GM12878 (cell line): ENCODE data around the gene PTPRQ. TPM values are rescaled to one million over a fixed set of nuclear protein-coding genes. Genes with fewer than 3 reads are reported as not detected.
A peak's percentile ranks its signal among the peaks of the same experiment; 100 is the strongest.
"Not testable (repeated sequence)": the region's sequence is repeated elsewhere in the genome, so short reads cannot be mapped to it uniquely, and the experiment has no call there.

Experiments used
- ATAC-seq: fragments of 200-7000 bp; cut with Tn5 transposase; 3 replicates; pipeline ENCODE4 v1.9.1; 2020; ENCODE audit warnings: mild to moderate bottlenecking, moderate library complexity
- BruUV-seq: library from RNA; stranded (reverse); fragments of 400-500 nt; replicated peaks from 2 replicates; lab custom pipeline; 2021; lab: Mats Ljungman, UMichigan
- CTCF ChIA-PET: fragments of 300-600 bp; sonication (Branson Sonifier 250); formaldehyde crosslinking; extraction: SDS; loops from one replicate; lab custom pipeline; 2021; ENCODE audit warnings: inconsistent platforms; lab: Yijun Ruan, JAX
- POLR2A ChIA-PET: fragments of 350-600 bp; formaldehyde crosslinking; extraction: SDS; loops from one replicate; lab custom pipeline; 2021; ENCODE audit warnings: inconsistent platforms; lab: Charles Lee
- RAD21 ChIA-PET: fragments of 300-600 bp; sonication (Branson Sonifier 250); formaldehyde crosslinking; loops from one replicate; lab custom pipeline; 2023; ENCODE audit warnings: antibody characterized with exemption; ENCODE audit not compliant: unreplicated experiment; lab: Charles Lee
- SMC1A ChIA-PET: fragments of 300-600 bp; sonication (Branson Sonifier 250); formaldehyde crosslinking; loops from one replicate; lab custom pipeline; 2023; ENCODE audit not compliant: unreplicated experiment, uncharacterized antibody; lab: Charles Lee
- DNase-seq: peaks from one replicate; pipeline ENCODE4 v3.0.0-alpha.2; 2011; ENCODE audit warnings: low read depth, low spot score
- FAIRE-seq: peaks from 3 replicates; lab custom pipeline; 2011; peaks lifted over from hg19 to GRCh38; lab: Jason Lieb, UNC
- H2AFZ ChIP-seq: 2 replicates; pipeline ENCODE4 v1.6.0; 2011; ENCODE audit warnings: low read depth, low read length, control low read depth; ENCODE audit not compliant: control insufficient read depth
- H3K27ac ChIP-seq: 2 replicates; pipeline ENCODE4 v1.5.1; 2011; ENCODE audit warnings: control low read depth; ENCODE audit not compliant: control insufficient read depth, insufficient read depth
- H3K27me3 ChIP-seq, 2 experiments: replicated peaks in 1 of 2; 2 replicates each; pipeline versions ENCODE4 v1.6.0 to v1.6.1; 2011; ENCODE audit warnings: low read length in 1 of 2; ENCODE audit not compliant: control insufficient read depth in 2 of 2, insufficient read depth in 2 of 2
- H3K36me3 ChIP-seq, 2 experiments: 2 replicates each; pipeline ENCODE4 v1.5.1; 2011; ENCODE audit warnings: low read length in 1 of 2; ENCODE audit not compliant: control insufficient read depth in 2 of 2, insufficient read depth in 2 of 2
- H3K4me1 ChIP-seq: 2 replicates; pipeline ENCODE4 v1.6.1; 2011; ENCODE audit warnings: mild to moderate bottlenecking, low read length, moderate library complexity, mixed read lengths; ENCODE audit not compliant: control insufficient read depth, insufficient read depth
- H3K4me2 ChIP-seq: 2 replicates; pipeline ENCODE4 v1.6.0; 2011; ENCODE audit warnings: control low read depth; ENCODE audit not compliant: control insufficient read depth, insufficient read depth
- H3K4me3 ChIP-seq: fragments of 200-600 bp; sonication (generic); 2 replicates; pipeline ENCODE4 v1.5.1; 2016
- H3K79me2 ChIP-seq: 2 replicates; pipeline ENCODE4 v1.6.0; 2011; ENCODE audit warnings: low read length; ENCODE audit not compliant: control insufficient read depth, insufficient read depth
- H3K9ac ChIP-seq: 2 replicates; pipeline ENCODE4 v1.8.0; 2011; ENCODE audit warnings: low read length, control low read depth, mixed read lengths; ENCODE audit not compliant: control insufficient read depth, insufficient read depth
- H3K9me3 ChIP-seq: replicated peaks from 3 replicates; pipeline ENCODE4 v1.5.1; 2011; ENCODE audit warnings: mild to moderate bottlenecking, low read length; ENCODE audit not compliant: control insufficient read depth, insufficient read depth
- H4K20me1 ChIP-seq: 2 replicates; pipeline ENCODE4 v1.6.0; 2011; ENCODE audit not compliant: control insufficient read depth, insufficient read depth
- FOXK2 ChIP-seq: fragments of 450-650 bp; IDR thresholded peaks from 2 replicates; pipeline ENCODE4 v1.6.1; 2017; ENCODE audit warnings: mild to moderate bottlenecking, moderate library complexity
- GABPA ChIP-seq: IDR thresholded peaks from 2 replicates; pipeline ENCODE4 v1.6.1; 2014; ENCODE audit warnings: antibody characterized with exemption, low read depth, mild to moderate bottlenecking, inconsistent platforms
- JUND ChIP-seq: IDR thresholded peaks from 2 replicates; pipeline ENCODE4 v1.6.1; 2012; ENCODE audit warnings: low read depth, mild to moderate bottlenecking, low read length, improper control_type of control experiment, moderate library complexity
- MTA3 ChIP-seq: IDR thresholded peaks from 2 replicates; pipeline ENCODE4 v1.6.1; 2012; ENCODE audit warnings: low read length, inconsistent platforms, borderline replicate concordance
- RB1 ChIP-seq: fragments of 450-650 bp; formaldehyde crosslinking; IDR thresholded peaks from 2 replicates; pipeline ENCODE4 v1.6.1; 2017; ENCODE audit warnings: mild to moderate bottlenecking, borderline replicate concordance
- YY1 ChIP-seq: IDR thresholded peaks from 2 replicates; pipeline ENCODE4 v1.6.1; 2011; ENCODE audit warnings: low read depth, mild to moderate bottlenecking, low read length
- ZBTB4 ChIP-seq: fragments of 450-650 bp; formaldehyde crosslinking; IDR thresholded peaks from 2 replicates; pipeline ENCODE4 v1.4.0; 2022; ENCODE audit warnings: mild to moderate bottlenecking, moderate library complexity
- WGBS: methylation state at CpG from one replicate; pipeline ENCODE4 v1.1.6; 2016; ENCODE audit warnings: low lambda C conversion rate; ENCODE audit not compliant: insufficient replicate concordance, insufficient coverage; ENCODE audit errors: missing lambda C conversion rate; 5-methylcytosine and 5-hydroxymethylcytosine counted together
- in situ Hi-C: fragments of 300-500 bp; cut with MboI; formaldehyde crosslinking; loops from 9 replicates; pipeline ENCODE4 v1.14.3; 2018; ENCODE audit warnings: mixed read lengths
- intact Hi-C: fragments of 100-400 bp; cut with micrococcal nuclease; formaldehyde crosslinking; loops from one replicate; pipeline ENCODE4 v1.14.2; 2022; ENCODE audit not compliant: unreplicated experiment
- polyA plus RNA-seq, 11 experiments: library from polyadenylated mRNA; depleted of rRNA in 4 of 11; unstranded in 6 of 11; stranded (reverse) in 5 of 11; fragments of >200 nt; fragmentation: Nextera tagmentation in 4 of 11; fragmentation: Illumina TruSeq in 1 of 11; extraction: Ambion mirVana in 4 of 11; extraction: Trizol in 1 of 11; gene quantifications; 1 replicate in 1 of 11; 2 replicates in 10 of 11; pipeline versions ENCODE4 v1.2.1 to v1.2.3, GENCODE V29; 2011 to 2016; ENCODE audit warnings: inconsistent platforms in 2 of 11, missing spikeins in 2 of 11, low read depth in 1 of 11
- total RNA-seq, 4 experiments: library from RNA; depleted of rRNA in 3 of 4; stranded (reverse); fragments of >200 nt in 3 of 4; fragmentation: Illumina TruSeq in 1 of 4; extraction: Trizol in 1 of 4; gene quantifications; 2 replicates each; pipeline versions ENCODE4 v1.2.1 to v1.2.3, GENCODE V29; 2013 to 2021
- TF ChIP-seq, protein P1 (sequence below): IDR thresholded peaks from 2 replicates; pipeline ENCODE4 v1.6.1; 2011; ENCODE audit warnings: borderline replicate concordance, low read depth, mild to moderate bottlenecking, moderate library complexity, mixed read lengths, low read length; ENCODE audit not compliant: insufficient read depth; ENCODE audit errors: extremely low read length
- TF ChIP-seq, protein P2 (sequence below): IDR thresholded peaks from 2 replicates; pipeline ENCODE4 v1.6.1; 2011; ENCODE audit warnings: low read depth, low read length, improper control_type of control experiment, borderline replicate concordance

Gene PTPRQ
- total and polyA plus RNA-seq, 10 of the 15 experiments (the other 5 are each of a cell fraction or from before 2014, with no cell fraction given) = 0.01 TPM; not detected in 9

DNA sequence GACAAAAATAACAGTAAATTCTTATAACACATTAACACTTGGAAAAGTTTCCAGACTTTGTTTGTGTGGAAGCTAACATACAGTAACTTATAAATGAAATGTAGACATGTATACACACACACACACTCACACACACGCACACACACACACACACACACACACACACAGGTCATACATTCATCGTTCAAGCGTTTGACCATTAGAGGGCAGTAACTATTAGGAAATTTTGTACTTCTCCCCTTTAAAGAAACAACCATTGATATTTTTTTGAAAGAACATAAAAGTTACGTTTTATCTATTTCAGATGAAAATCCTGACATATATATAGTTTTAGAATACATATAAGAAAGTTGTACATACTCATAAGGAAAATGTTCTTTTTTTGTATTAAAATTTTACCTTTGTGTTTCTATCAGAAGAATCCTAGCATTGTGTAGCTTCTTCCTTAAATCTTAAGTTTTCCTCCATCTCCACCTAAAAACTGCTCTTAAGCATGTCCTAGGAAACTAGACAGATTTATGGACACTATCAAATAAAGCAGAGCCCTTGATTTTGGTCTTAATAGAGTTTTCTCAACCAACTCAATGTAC is 29.0 kb downstream of the PTPRQ start (continued):
- TF ChIP-seq GABPA = peak; percentile 57; the same call in 1 of the 2 replicates
- TF ChIP-seq, all 136 proteins: peak for 10

DNA sequence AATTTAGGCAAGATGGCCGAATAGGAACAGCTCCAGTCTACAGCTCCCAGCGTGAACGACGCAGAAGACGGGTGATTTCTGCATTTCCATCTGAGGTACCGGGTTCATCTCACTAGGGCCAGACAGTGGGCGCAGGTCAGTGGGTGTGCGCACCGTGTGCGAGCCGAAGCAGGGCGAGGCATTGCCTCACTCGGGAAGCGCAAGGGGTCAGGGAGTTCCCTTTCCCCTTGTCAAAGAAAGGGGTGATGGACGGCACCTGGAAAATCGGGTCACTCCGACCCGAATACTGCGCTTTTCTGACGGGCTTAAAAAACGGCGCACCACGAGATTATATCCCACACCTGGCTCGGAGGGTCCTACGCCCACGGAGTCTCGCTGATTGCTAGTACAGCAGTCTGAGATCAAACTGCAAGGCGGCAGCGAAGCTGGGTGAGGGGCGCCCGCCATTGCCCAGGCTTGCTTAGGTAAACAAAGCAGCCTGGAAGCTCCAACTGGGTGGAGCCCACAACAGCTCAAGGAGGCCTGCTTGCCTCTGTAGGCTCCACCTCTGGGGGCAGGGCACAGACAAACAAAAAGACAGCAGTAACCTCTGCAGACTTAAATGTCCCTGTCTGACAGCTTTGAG is 33.6 kb downstream of the PTPRQ start:
- H3K4me1 ChIP-seq, H3K9me3 ChIP-seq, H2AFZ ChIP-seq, BruUV-seq, H3K36me3 ChIP-seq, FAIRE-seq, DNase-seq, CTCF ChIA-PET, H4K20me1 ChIP-seq, intact Hi-C loops, POLR2A ChIA-PET, H3K4me2 ChIP-seq, SMC1A ChIA-PET, H3K27me3 ChIP-seq, H3K79me2 ChIP-seq, H3K27ac ChIP-seq, H3K9ac ChIP-seq, H3K4me3 ChIP-seq, ATAC-seq: not testable (repeated sequence)
- in situ Hi-C loops = loop anchor here (10.0 kb wide), 1 partner anchor 287 kb away; no protein-coding TSS in a partner anchor
- RAD21 ChIA-PET = interaction anchor here (0.7 kb wide), 1 partner anchor 469 kb away, joined by 3 read pairs; no protein-coding TSS in a partner anchor
- WGBS = 76% methylated on average over 25 of the region's 31 CpGs

GRCh38 chr12:80484746-80485145 is 40.7 kb downstream of the PTPRQ start:
- no peak for FAIRE-seq
- BruUV-seq = no TSS peak
- intact Hi-C loops = no loop called here
- H2AFZ ChIP-seq = no peak overlapping the region
- no peaks in the 10 kb centered on the region for H3K79me2 ChIP-seq
- SMC1A ChIA-PET = no interaction called here
- H4K20me1 ChIP-seq = no peaks in the 10 kb centered on the region
- POLR2A ChIA-PET = no interaction called here
- H3K9ac ChIP-seq = no peak overlapping the region
- H3K27me3 ChIP-seq = no peaks in the 10 kb centered on the region
- in situ Hi-C loops = no loop called here
- WGBS = 47% methylated on average over 2 of the region's 2 CpGs
- H3K36me3 ChIP-seq = no peaks in the 10 kb centered on the region
- H3K4me2 ChIP-seq = no peak overlapping the region
- H3K9me3 ChIP-seq = no peaks in the 10 kb centered on the region
- no peak for ATAC-seq
- RAD21 ChIA-PET = no interaction called here
- H3K4me3 ChIP-seq = no peak overlapping the region
- no peaks in the 10 kb centered on the region for H3K4me1 ChIP-seq
- no peak overlapping the region for H3K27ac ChIP-seq
- CTCF ChIA-PET = interaction anchor here (0.8 kb wide), 2 partner anchors 99 to 215 kb away, joined by 3 read pairs; no protein-coding TSS in a partner anchor
- DNase-seq = no peak
- TF ChIP-seq FOXK2 (no peak), YY1 (no peak), ZBTB4 (CRISPR knock-in tag) (no peak), JUND (no peak), RB1 (no peak), MTA3 (no peak)
- TF ChIP-seq, protein P1, sequence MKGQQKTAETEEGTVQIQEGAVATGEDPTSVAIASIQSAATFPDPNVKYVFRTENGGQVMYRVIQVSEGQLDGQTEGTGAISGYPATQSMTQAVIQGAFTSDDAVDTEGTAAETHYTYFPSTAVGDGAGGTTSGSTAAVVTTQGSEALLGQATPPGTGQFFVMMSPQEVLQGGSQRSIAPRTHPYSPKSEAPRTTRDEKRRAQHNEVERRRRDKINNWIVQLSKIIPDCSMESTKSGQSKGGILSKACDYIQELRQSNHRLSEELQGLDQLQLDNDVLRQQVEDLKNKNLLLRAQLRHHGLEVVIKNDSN = no peak
- TF ChIP-seq, protein P2, sequence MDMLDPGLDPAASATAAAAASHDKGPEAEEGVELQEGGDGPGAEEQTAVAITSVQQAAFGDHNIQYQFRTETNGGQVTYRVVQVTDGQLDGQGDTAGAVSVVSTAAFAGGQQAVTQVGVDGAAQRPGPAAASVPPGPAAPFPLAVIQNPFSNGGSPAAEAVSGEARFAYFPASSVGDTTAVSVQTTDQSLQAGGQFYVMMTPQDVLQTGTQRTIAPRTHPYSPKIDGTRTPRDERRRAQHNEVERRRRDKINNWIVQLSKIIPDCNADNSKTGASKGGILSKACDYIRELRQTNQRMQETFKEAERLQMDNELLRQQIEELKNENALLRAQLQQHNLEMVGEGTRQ = no peak
